ENCODE data around the gene NOL4L.

NOL4L gene

DNA sequence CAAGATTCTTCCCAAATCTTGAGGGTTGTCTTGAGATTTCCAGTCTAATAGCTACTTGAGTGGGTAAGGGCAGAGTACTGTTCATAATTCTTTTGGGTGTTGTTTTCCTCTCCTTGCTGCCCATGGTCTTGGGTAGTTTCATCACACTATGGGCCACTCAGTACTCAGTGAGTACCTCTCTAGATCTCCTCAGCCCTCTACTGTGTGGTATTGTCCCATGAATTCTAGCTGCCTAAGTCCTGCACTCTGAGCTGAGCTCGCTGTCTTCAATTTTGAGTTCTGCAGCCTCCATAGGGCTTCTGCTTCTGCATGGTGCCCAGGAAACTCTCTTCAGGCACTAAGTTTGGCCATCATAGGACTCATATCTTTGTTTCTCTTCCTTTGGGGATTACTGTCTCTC is 184.7 kb downstream of the NOL4L start:
- DNase-seq = no peak

DNA sequence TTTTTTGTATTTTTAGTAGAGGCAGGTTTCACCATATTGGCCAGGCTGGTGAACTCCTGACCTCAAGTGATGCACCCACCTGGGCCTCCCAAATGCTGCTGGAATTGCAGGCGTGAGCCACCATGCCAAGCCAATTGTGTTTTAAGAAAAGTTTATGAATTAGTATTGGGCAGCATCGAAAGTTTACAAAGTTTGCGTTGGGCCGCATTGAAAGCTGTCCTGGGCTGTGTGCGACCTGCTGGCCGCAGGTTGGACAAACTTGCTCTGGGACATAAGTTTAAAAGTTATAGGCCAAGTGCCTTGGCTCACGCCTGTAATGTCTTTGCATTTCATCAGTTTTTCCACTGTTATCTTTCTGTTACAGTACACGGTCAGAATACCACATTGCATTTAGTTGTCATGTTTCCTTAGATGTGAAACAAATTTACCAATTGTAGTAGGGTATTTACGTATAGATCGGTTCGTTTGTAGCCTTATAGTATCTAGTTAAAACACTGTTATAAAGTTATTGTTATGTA is 187.5 kb downstream of the NOL4L start:
- DNase-seq = no peak

DNA sequence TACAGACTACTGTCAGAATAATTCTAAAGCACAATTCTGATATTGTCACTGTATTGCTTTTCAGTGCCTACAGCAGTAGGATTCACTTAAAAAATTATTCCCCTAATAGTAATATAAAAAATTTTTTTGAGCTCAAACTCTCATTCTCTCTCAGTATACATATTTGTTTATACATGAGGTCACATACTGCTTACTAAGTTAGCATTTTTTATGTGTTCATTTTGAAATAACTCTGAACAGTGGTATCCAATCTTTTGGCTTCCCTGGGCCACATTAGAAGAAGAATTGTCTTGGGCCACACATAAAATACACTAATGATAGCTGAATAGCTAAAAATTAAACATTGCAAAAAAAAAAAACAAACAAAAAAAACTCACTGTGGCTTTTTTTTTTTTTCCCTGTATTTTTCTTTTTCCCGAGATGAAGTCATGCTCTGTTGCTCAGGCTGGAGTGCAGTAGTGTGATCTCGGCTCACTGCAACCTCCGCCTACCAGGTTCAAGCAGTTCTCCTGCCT is 188.4 kb downstream of the NOL4L start:
- DNase-seq = no peak

DNA sequence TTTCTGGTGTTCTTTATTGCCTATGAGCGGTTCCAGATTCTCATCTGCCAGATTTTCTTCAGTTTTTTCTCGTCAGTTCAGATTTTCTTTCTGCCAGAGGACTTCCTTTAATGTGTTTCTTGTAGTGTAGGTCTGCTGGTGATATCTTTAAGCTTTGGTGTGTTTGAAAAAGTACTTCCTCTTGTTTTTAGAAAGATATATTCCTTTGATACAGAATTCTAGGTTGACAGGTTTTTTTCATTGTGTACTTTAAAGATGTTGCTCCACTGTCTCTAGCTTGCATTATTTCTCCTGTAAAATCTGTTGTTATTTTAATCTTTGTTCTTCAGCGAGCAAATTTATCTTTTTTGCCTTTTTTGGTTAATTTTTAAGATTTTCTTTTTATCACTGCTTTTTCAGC is 190.1 kb downstream of the NOL4L start:
- DNase-seq = no peak
